Gastrocnemius medialis (tissue), 4 donors: ENCODE results near the gene PDE4D. TPM values are rescaled to one million over a fixed set of nuclear protein-coding genes. Genes with fewer than 3 reads are reported as not detected.

Experiments used
- ATAC-seq, 2 donors: fragments of 150-250 bp; one replicate each; pipeline ENCODE4 v1.9.1; 2016
- DNase-seq, 2 donors: peaks; one replicate each; pipeline ENCODE4 v3.0.0-alpha.2; 2019
- H3K27ac ChIP-seq, 4 donors: fragments of 200-600 bp; sonication (generic); 1 replicate in 1 of 4; 2 replicates in 3 of 4; pipeline ENCODE4 v1.5.1; 2016 to 2018; ENCODE audit warnings: mild to moderate bottlenecking in 2 of 4, moderate library complexity in 1 of 4
- H3K27me3 ChIP-seq, 3 donors: fragments of 200-600 bp; sonication (generic) in 2 of 3; 1 replicate in 1 of 3; 2 replicates in 2 of 3; pipeline versions ENCODE4 v1.5.1 to v1.6.0; 2016 to 2019; ENCODE audit warnings: mild to moderate bottlenecking in 1 of 3, moderate library complexity in 1 of 3
- H3K36me3 ChIP-seq, 2 donors: fragments of 200-600 bp; sonication (generic) in 1 of 2; one replicate each; pipeline ENCODE4 v1.5.1; 2017 to 2018
- H3K4me1 ChIP-seq, 2 donors: fragments of 200-600 bp; sonication (generic) in 1 of 2; one replicate each; pipeline ENCODE4 v1.5.1; 2016 to 2017; ENCODE audit warnings: mild to moderate bottlenecking in 2 of 2
- H3K4me3 ChIP-seq, 4 donors: fragments of 200-600 bp; sonication (generic) in 3 of 4; 1 replicate in 1 of 4; 2 replicates in 3 of 4; pipeline ENCODE4 v1.5.1; 2016 to 2019; ENCODE audit warnings: mild to moderate bottlenecking in 2 of 4
- H3K9me3 ChIP-seq, 3 donors: fragments of 200-600 bp; sonication (generic) in 2 of 3; 1 replicate in 1 of 3; 2 replicates in 2 of 3; pipeline ENCODE4 v1.5.1; 2016 to 2019
- CTCF ChIP-seq, 5 experiments: fragments of 450-650 bp in 3 of 5; fragments of 200-600 bp in 2 of 5; sonication (generic) in 2 of 5; IDR thresholded peaks in 4 of 5; conservative IDR thresholded peaks in 1 of 5; 1 replicate in 4 of 5; 2 replicates in 1 of 5; pipeline ENCODE4 v1.5.1; 2016 to 2019; ENCODE audit warnings: antibody characterized with exemption in 5 of 5, mild to moderate bottlenecking in 3 of 5, moderate library complexity in 3 of 5
- POLR2A ChIP-seq, 2 donors: fragments of 450-650 bp; IDR thresholded peaks; one replicate each; pipeline ENCODE4 v1.6.1; 2017; ENCODE audit warnings: antibody characterized with exemption in 2 of 2, mild to moderate bottlenecking in 2 of 2, moderate library complexity in 2 of 2
- in situ Hi-C, 4 donors: fragments of 200-750 bp; cut with MboI; loops; one replicate each; pipeline versions ENCODE4 v1.15.0 to v1.8.0; 2017; ENCODE audit warnings: low sequenced_read_pairs in 4 of 4
- intact Hi-C: fragments of 100-400 bp; cut with DNase I; formaldehyde crosslinking; loops from one replicate; pipeline ENCODE4 v1.15.1; 2023; ENCODE audit warnings: low total_unique reads
- total RNA-seq, 4 donors: library from RNA; depleted of rRNA; stranded (reverse); fragments of >200 nt; gene quantifications; one replicate each; pipeline versions ENCODE4 v1.1.0 to v1.2.3, GENCODE V29; 2016

The PDE4D gene
- total RNA-seq, 4 donors from 2014 or later = 133 to 223 (median 185) TPM

DNA sequence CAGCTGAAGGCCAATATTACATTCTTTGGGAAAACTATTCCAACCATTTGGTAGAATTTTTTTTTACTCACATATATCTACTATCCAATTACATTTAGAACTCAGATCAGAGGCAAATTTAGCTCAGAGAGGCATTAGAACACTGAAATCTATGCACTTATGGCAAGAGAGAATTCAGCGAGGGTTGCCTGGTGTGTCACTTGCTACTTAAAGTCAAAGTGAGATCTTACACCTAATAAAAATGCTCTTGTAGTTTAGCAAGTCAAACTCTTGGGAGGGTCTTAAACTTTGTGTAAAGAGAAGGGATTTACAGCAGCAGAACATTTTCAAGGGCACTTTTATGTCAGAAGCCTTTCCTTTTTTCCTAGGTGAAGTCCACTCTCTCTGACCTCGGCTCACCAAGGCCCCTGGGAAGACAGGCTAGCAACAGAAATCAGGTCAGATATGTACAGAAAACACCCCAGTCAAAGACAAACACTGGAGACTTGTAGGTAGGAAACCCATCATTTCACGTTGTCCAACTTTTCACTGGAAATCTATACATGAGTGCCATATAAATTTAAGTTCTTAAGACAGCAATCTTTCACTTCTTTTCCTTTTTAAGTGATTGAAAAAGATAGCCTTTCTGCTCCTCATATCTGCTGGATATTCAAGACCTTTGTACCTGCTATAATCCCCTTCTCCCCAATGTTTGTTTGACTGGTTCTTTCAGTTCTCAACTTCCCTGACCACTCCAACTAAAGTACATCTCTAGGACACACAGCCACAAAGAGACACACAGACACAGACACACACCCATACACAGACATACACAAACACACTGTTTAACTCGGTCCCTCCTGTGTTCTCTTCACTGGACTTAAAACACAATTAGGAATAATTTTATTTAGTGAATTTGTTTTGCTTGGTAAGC is 635.8 kb downstream of the PDE4D start:
- intact Hi-C loops (no loop called here), in situ Hi-C loops (no loop called here)
- DNase-seq = no peak
- Histone ChIP-seq H3K27ac (peak overlapping the region in 3 of 4 donors; percentile 36 to 53 (median 50)), H3K27me3 (no peaks in the 10 kb centered on the region), H3K4me3 (no peak overlapping the region), H3K4me1 (peaks cover 50 to 69% of the 10 kb centered on the region in 2 donors), H3K9me3 (no peaks in the 10 kb centered on the region), H3K36me3 (no peaks in the 10 kb centered on the region)
- TF ChIP-seq CTCF (IDR thresholded peaks at IDR 0.05 in 4 of 5, conservative IDR thresholded peaks at IDR 0.05 in 1 of 5) (no peak), POLR2A (IDR thresholded peaks at IDR 0.05) (no peak)
- no peak for ATAC-seq

DNA sequence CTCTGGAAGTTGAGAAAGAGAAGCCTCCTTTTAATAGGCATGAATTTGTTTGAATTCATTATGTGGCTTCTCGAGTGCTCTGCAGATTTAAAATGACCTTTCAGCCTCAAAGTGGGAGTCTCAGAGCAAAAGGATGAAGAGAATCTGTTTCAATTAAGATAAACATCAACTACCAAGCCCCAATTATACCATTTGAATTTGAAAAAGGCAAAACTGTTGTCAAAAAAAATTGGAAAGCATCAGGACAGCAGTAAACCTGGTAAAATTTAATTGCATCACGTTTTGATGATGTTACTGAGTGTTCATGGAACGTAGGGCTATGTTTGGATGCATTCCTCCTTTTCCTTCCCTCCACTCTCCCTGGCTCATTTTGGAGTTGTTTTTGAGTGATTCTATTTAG is 637.2 kb downstream of the PDE4D start:
- Histone ChIP-seq H3K27me3 (no peaks in the 10 kb centered on the region), H3K4me3 (no peak overlapping the region), H3K4me1 (peaks cover 36 to 56% of the 10 kb centered on the region in 2 donors), H3K9me3 (no peaks in the 10 kb centered on the region), H3K36me3 (no peaks in the 10 kb centered on the region), H3K27ac (peak overlapping the region in 2 of 4 donors; percentile 3 to 25)
- DNase-seq (no peak), ATAC-seq (no peak)
- TF ChIP-seq CTCF (IDR thresholded peaks at IDR 0.05 in 4 of 5, conservative IDR thresholded peaks at IDR 0.05 in 1 of 5) (no peak), POLR2A (IDR thresholded peaks at IDR 0.05) (no peak)
- intact Hi-C loops = no loop called here
- in situ Hi-C loops = no loop called here

GRCh38 chr5:59254055-59254687 is 639.4 kb downstream of the PDE4D start:
- Histone ChIP-seq H3K4me1 (peaks cover 24 to 49% of the 10 kb centered on the region in 2 donors), H3K9me3 (no peaks in the 10 kb centered on the region), H3K36me3 (no peaks in the 10 kb centered on the region), H3K4me3 (no peak overlapping the region), H3K27ac (peak overlapping the region in 1 of 4 donors; percentile 24), H3K27me3 (no peaks in the 10 kb centered on the region)
- ATAC-seq (no peak), DNase-seq (no peak)
- in situ Hi-C loops (no loop called here), intact Hi-C loops (no loop called here)
- TF ChIP-seq POLR2A (IDR thresholded peaks at IDR 0.05) = no peak
- no peak for TF ChIP-seq CTCF (IDR thresholded peaks at IDR 0.05 in 4 of 5, conservative IDR thresholded peaks at IDR 0.05 in 1 of 5)

- no peaks in the 10 kb centered on the region for H3K27me3 ChIP-seq
- H3K4me3 ChIP-seq = no peak overlapping the region
- TF ChIP-seq POLR2A (IDR thresholded peaks at IDR 0.05) = no peak
- TF ChIP-seq CTCF (IDR thresholded peaks at IDR 0.05 in 4 of 5, conservative IDR thresholded peaks at IDR 0.05 in 1 of 5) = no peak
- DNase-seq (no peak), ATAC-seq (no peak)
- no peaks in the 10 kb centered on the region for H3K36me3 ChIP-seq
- intact Hi-C loops = no loop called here
- no peaks in the 10 kb centered on the region for H3K9me3 ChIP-seq
- in situ Hi-C loops = no loop called here
- peaks cover 27 to 49% of the 10 kb centered on the region in 2 donors for H3K4me1 ChIP-seq
- H3K27ac ChIP-seq = peak overlapping the region in 1 of 4 donors; percentile 24
Observed at GRCh38 chr5:59253625-59254024, 639.9 kb downstream of the PDE4D start.
